ENCODE results near the gene UIMC1.

UIMC1 gene

DNA sequence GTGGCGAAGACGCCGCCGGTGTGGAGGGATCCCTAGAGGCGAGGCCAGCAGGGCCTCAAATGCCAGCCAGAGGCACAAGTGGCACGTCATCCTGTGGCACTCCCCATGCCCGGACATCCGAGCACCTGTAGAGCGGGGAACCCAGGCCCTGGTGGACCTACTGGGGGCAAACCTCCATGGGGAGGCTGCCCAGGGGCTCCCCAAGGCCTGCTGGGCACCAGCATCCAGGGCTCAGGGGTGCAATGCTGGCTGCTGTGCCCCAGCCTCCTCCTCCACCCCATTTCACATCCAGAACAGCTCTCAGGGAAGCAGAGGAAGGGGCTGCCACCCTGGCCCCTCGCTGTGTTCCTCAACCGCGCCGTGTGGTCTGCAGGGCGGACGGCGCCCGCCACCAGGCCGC is 151.0 kb downstream of the UIMC1 start:
- peaks cover 55% of the 10 kb centered on the region for H3K27me3 ChIP-seq (replicated peaks; ENCODE audit: control insufficient read depth, insufficient read depth, low read length)

More for the DNA sequence above, 151.0 kb downstream of the UIMC1 start:
- Histone ChIP-seq H3K4me3 (ENCODE audit: low read length) (no peak overlapping the region), H3K4me1 (ENCODE audit: control insufficient read depth, insufficient read depth, low read length) (no peaks in the 10 kb centered on the region), H3K9ac (ENCODE audit: low read length) (no peak overlapping the region), H3K36me3 (ENCODE audit: control insufficient read depth, insufficient read depth, low read length, severe bottlenecking) (no peaks in the 10 kb centered on the region), H3K9me3 (ENCODE audit: control insufficient read depth, low read length) (no peaks in the 10 kb centered on the region)
- DNase-seq (ENCODE audit: low read depth), result no peak

Measured in adipocyte (in vitro differentiated cells).